ENCODE results near the gene ZNF491.

ZNF491 gene

DNA sequence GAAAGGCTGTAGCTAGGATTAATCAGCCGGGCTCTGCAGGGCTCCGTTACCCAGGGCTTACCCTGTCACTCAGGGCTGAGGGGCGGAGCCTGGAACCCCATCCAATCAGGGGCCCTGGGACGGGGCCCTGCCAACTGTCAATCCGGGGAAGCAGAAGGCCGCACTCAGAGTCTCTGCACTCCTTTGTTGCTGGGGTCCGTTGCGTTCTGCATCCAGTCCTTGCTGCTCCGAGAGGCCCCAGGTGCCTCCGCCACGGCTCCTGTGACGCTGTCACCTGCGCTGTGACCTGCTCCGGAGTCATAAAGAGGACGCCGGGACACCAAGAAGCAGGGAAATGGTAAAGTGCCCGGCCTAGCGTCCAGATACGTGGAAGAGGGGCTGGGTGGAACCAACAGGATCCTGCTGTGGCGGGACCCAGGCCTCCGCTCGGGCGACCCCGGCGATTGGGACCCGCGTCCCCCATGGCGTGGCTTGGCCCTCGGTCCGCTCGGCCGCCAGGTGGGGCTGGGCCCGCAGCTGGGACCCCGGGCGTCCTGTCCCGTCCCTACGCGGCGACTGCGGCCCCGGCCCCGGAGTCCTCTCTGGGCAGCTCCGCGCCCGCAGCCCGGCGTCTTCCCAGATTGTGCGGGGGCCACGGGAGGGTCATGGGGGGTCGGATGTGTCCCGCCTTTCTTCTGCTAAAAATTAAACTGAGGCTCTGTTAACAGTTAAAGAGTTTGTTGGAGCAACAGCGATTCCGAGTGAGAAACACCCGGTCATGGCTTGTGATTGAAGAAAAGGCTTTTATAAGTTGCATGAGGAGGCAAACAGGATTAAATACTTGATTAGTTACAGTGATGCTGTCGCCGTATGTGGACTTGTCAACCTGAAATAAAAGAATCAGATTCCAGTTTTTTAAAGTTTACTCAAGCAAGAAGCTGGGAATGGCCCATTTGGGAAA lies at the start of gene ZNF491:
Gene ZNF491 (plus strand): TSS at position 133 of the 940 bp plus-strand sequence. CDS start 7,431 bp downstream, outside the sequence.
- TF ChIP-seq, protein P1, sequence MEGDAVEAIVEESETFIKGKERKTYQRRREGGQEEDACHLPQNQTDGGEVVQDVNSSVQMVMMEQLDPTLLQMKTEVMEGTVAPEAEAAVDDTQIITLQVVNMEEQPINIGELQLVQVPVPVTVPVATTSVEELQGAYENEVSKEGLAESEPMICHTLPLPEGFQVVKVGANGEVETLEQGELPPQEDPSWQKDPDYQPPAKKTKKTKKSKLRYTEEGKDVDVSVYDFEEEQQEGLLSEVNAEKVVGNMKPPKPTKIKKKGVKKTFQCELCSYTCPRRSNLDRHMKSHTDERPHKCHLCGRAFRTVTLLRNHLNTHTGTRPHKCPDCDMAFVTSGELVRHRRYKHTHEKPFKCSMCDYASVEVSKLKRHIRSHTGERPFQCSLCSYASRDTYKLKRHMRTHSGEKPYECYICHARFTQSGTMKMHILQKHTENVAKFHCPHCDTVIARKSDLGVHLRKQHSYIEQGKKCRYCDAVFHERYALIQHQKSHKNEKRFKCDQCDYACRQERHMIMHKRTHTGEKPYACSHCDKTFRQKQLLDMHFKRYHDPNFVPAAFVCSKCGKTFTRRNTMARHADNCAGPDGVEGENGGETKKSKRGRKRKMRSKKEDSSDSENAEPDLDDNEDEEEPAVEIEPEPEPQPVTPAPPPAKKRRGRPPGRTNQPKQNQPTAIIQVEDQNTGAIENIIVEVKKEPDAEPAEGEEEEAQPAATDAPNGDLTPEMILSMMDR (IDR thresholded peaks at IDR 0.05): peak; percentile 49

DNA sequence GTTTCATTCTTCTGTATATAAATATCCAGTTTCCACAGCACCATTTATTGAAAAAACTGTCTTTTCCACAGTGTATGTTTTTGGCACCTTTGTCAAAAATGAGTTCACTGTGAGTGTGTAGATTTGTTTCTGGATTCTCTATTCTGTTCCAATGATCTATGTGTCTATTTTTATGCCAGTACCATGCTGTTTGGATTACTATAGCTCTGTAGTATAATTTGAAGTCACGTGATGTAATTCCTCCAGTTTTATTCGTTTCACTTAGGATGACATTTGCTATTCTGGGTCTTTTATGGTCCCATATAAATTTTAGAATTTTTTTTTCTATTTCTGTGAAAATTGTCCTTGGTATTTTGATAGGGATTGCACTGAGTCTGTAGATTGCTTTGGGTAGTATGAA lies 48.6 kb upstream of the ZNF491 start:
- TF ChIP-seq, protein P1 (IDR thresholded peaks at IDR 0.05): no peak

DNA sequence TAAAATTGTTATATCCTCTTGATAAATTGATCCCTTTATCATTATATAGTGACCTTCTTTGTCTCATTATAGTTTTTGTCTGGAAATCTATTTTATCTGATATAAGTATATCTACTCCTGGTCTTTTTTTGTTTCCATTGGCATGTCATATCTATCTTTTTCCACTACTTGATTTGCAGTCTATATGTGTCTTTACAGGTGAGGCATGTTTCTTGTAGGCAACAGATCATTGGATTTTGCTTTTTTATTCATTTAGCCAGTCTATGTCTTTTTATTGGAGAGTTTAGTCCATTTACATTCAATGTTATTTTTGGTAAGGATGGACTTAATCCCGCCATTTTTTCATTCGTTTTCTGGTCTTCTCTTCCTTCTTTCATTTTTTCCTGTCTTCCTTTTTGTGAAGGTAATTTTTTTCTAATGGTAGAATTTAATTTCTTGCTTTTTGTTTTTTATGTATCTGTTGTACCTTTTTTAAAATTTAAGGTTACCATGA lies 46.0 kb upstream of the ZNF491 start:
- TF ChIP-seq, protein P1 (IDR thresholded peaks at IDR 0.05): no peak

DNA sequence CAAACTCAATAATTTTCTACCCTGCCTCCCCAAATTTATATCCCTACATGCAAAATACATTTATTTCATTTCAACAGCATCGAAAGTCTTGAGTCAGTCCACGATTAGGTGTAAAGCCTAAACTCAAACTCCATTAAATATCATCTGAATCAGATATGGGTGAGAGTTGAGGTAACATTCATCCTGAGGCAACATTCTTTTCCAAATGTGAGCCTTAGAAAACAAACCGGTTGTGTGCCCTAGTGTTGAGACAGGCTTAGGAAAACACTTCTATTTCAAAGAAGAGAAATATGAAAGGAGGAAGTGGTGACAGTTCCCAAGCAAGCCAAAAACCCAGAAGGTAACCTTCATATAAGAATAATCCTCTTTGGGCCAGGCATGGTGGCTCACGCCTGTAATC lies 43.7 kb upstream of the ZNF491 start:
- TF ChIP-seq, protein P1 (IDR thresholded peaks at IDR 0.05): no peak

DNA sequence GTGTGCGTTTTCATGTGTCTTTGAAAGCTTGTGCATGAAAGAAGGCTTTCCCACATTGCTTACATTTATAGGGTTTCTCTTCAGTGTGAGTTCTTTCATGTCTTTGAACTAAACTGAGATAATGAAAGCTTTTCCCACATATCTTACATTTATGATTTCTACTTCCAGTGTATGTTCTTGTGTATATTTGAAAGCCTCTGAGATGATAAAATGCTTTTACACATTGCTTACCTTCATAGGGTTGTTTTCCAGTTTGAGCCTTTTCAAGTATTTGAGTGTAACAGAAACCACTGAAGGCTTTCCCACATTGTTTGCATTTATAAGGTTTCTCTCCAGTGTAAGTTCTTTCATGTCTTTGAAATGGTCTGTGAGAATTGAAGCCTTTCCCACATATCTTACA lies 41.4 kb upstream of the ZNF491 start:
- TF ChIP-seq, protein P1 (IDR thresholded peaks at IDR 0.05): no peak

DNA sequence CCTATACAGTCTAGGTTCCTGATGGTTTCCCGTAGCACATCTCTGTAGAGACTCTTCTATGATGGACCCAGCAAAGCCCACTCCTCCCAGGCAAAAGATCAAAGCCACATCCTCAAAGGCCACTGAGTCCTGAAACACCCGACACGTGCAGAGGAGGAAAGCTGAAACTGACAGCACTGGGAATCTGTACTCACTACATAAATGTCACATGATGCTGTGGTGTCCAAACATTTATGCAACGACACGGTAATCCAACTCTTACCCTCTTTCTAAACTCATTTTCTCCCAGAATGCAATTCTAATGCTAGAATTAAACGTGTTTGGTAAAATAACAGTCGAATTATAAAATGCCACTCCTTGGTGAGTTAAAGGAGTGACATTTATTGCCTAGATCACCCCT lies 38.5 kb upstream of the ZNF491 start:
- TF ChIP-seq, protein P1 (IDR thresholded peaks at IDR 0.05): no peak

DNA sequence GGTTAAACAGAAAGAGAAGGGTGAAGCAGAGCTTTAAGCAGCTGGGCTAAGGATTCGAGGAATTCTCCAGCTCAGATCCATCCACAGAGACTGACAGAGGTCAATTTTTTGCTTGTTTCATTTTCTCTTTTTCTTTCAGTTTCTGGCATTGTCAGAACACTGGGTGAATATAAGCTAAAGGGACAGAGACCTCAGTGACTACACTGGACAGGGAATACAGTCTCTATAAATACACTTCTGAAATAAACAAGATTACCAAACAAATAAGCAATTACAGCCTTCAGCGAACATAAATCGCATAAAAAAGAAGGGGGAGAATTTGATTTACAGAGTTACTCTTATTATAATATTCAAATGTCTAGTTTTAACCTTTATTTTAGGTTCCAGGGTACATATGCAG lies 35.2 kb upstream of the ZNF491 start:
- TF ChIP-seq, protein P1 (IDR thresholded peaks at IDR 0.05): no peak

Data from LNCAP (cell line).